Endothelial cell of umbilical vein (primary cell): Measurements from ENCODE around the gene F2RL1.

Source experiments
- EZH2 ChIP-seq: IDR thresholded peaks from 2 replicates; pipeline ENCODE4 v1.6.1; 2012; ENCODE audit warnings: borderline replicate concordance, low read depth, mild to moderate bottlenecking, moderate library complexity, low read length, inconsistent platforms; ENCODE audit not compliant: severe bottlenecking
- MAX ChIP-seq: IDR thresholded peaks from 2 replicates; pipeline ENCODE4 v1.6.1; 2011; ENCODE audit not compliant: insufficient read depth, insufficient read length
- TF ChIP-seq, protein P1 (sequence below), 2 donors: IDR thresholded peaks; 1 replicate in 1 of 2; 2 replicates in 1 of 2; pipeline ENCODE4 v1.5.1; 2011; ENCODE audit warnings: low read length in 2 of 2, mild to moderate bottlenecking in 2 of 2, moderate library complexity in 2 of 2, control low read depth in 1 of 2, inconsistent platforms in 1 of 2, low read depth in 1 of 2; ENCODE audit not compliant: insufficient read depth in 1 of 2; ENCODE audit errors: extremely low read depth in 1 of 2

DNA sequence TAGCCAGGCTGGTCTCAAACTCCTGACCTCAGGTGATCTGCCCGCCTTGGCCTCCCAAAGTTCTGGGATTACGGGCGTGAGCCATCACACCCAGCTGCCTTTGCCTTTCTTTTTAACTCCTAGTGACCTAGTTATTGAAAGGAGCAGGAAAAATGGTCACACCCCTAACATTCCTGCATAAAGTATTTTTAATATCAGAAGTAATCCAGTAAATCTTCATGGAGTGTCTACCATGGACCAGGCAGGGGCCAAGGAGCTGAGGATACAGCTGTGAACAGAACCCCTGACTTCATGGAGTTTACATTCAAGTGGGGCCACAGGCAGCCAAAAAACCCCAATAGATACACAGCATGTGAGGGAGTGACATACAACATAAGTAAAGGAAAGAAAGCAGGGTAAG is 18.3 kb upstream of the F2RL1 start:
- TF ChIP-seq MAX: no peak
- TF ChIP-seq, protein P1, sequence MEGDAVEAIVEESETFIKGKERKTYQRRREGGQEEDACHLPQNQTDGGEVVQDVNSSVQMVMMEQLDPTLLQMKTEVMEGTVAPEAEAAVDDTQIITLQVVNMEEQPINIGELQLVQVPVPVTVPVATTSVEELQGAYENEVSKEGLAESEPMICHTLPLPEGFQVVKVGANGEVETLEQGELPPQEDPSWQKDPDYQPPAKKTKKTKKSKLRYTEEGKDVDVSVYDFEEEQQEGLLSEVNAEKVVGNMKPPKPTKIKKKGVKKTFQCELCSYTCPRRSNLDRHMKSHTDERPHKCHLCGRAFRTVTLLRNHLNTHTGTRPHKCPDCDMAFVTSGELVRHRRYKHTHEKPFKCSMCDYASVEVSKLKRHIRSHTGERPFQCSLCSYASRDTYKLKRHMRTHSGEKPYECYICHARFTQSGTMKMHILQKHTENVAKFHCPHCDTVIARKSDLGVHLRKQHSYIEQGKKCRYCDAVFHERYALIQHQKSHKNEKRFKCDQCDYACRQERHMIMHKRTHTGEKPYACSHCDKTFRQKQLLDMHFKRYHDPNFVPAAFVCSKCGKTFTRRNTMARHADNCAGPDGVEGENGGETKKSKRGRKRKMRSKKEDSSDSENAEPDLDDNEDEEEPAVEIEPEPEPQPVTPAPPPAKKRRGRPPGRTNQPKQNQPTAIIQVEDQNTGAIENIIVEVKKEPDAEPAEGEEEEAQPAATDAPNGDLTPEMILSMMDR (IDR thresholded peaks at IDR 0.05; ENCODE audit: extremely low read depth in 1 of 2, insufficient read depth in 1 of 2, low read depth in 1 of 2, low read length in 2 of 2): no peak
- no peak for TF ChIP-seq EZH2
